H9 (cell line): ENCODE measurements around the gene DPH7. TPM values are rescaled to one million over a fixed set of nuclear protein-coding genes. Genes with fewer than 3 reads are reported as not detected.

Source experiments
- DNase-seq: peaks from one replicate; pipeline ENCODE4 v3.0.0-alpha.2; 2017
- H2AFZ ChIP-seq: one replicate; pipeline ENCODE4 v1.6.1; 2013; ENCODE audit warnings: mild to moderate bottlenecking, low read length, control low read depth, moderate library complexity
- H2AK5ac ChIP-seq: 2 replicates; pipeline ENCODE4 v1.6.1; 2013; ENCODE audit warnings: low read length, control low read depth, mixed read lengths; ENCODE audit not compliant: insufficient read length
- H2BK120ac ChIP-seq: one replicate; pipeline ENCODE4 v1.6.1; 2013; ENCODE audit warnings: low read depth, mild to moderate bottlenecking, low read length, control low read depth, inconsistent platforms; ENCODE audit not compliant: poor library complexity, severe bottlenecking
- H2BK12ac ChIP-seq: 2 replicates; pipeline ENCODE4 v1.6.1; 2013; ENCODE audit warnings: low read length, control low read depth, mixed read lengths, low read depth; ENCODE audit not compliant: insufficient read length
- H2BK15ac ChIP-seq: 2 replicates; pipeline ENCODE4 v1.6.1; 2013; ENCODE audit warnings: low read depth, low read length, control low read depth
- H2BK20ac ChIP-seq: one replicate; pipeline ENCODE4 v1.6.1; 2013; ENCODE audit warnings: low read depth, mild to moderate bottlenecking, low read length, control low read depth, inconsistent platforms; ENCODE audit not compliant: poor library complexity, severe bottlenecking
- H2BK5ac ChIP-seq: 2 replicates; pipeline ENCODE4 v1.6.1; 2013; ENCODE audit warnings: low read length, control low read depth, mixed read lengths; ENCODE audit not compliant: insufficient read length
- H3K14ac ChIP-seq: 2 replicates; pipeline ENCODE4 v1.6.1; 2013; ENCODE audit warnings: low read length, control low read depth; ENCODE audit not compliant: insufficient read depth
- H3K18ac ChIP-seq: 2 replicates; pipeline ENCODE4 v1.6.1; 2013; ENCODE audit warnings: low read depth, mild to moderate bottlenecking, mixed read lengths, low read length, control low read depth; ENCODE audit not compliant: insufficient read length
- H3K23ac ChIP-seq: 2 replicates; pipeline ENCODE4 v1.6.1; 2013; ENCODE audit warnings: low read length, control low read depth, mixed read lengths, low read depth; ENCODE audit not compliant: insufficient read length
- H3K23me2 ChIP-seq: 2 replicates; pipeline ENCODE4 v1.6.1; 2013; ENCODE audit warnings: low read depth, mild to moderate bottlenecking, mixed read lengths, low read length, control low read depth; ENCODE audit not compliant: insufficient read length, poor library complexity, severe bottlenecking
- H3K27ac ChIP-seq: 2 replicates; pipeline ENCODE4 v1.5.1; 2013; ENCODE audit warnings: low read length, control low read depth, mixed read lengths, low read depth; ENCODE audit not compliant: insufficient read length
- H3K27me3 ChIP-seq: 2 replicates; pipeline ENCODE4 v1.6.1; 2013; ENCODE audit warnings: low read length, control low read depth, inconsistent platforms; ENCODE audit not compliant: insufficient read depth
- H3K4ac ChIP-seq: 2 replicates; pipeline ENCODE4 v1.6.1; 2013; ENCODE audit warnings: low read depth, mild to moderate bottlenecking, control low read depth, inconsistent platforms, low read length, moderate library complexity
- H3K4me1 ChIP-seq: 2 replicates; pipeline ENCODE4 v1.6.1; 2013; ENCODE audit warnings: low read length, control low read depth, inconsistent platforms; ENCODE audit not compliant: insufficient read depth
- H3K4me2 ChIP-seq: 2 replicates; pipeline ENCODE4 v1.6.1; 2013; ENCODE audit warnings: low read length, control low read depth, mixed read lengths; ENCODE audit not compliant: insufficient read length, insufficient read depth
- H3K56ac ChIP-seq: 2 replicates; pipeline ENCODE4 v1.6.1; 2013; ENCODE audit warnings: low read depth, mild to moderate bottlenecking, mixed read lengths, low read length, control low read depth; ENCODE audit not compliant: insufficient read length
- H3K79me1 ChIP-seq: 2 replicates; pipeline ENCODE4 v1.6.1; 2013; ENCODE audit warnings: low read depth, mild to moderate bottlenecking, moderate library complexity, low read length, control low read depth, inconsistent platforms; ENCODE audit not compliant: insufficient read depth, poor library complexity, severe bottlenecking
- H3K79me2 ChIP-seq: 2 replicates; pipeline ENCODE4 v1.6.1; 2013; ENCODE audit warnings: low read length, control low read depth, inconsistent platforms; ENCODE audit not compliant: insufficient read depth
- H3K9ac ChIP-seq: 2 replicates; pipeline ENCODE4 v1.6.1; 2013; ENCODE audit warnings: low read length, control low read depth, mixed read lengths; ENCODE audit not compliant: insufficient read length; ENCODE audit errors: extremely low read depth
- H3K9me3 ChIP-seq: one replicate; pipeline ENCODE4 v1.6.1; 2013; ENCODE audit warnings: low read depth, low read length, inconsistent platforms; ENCODE audit not compliant: control insufficient read depth
- H3T11ph ChIP-seq: one replicate; pipeline ENCODE4 v1.6.1; 2013; ENCODE audit warnings: mild to moderate bottlenecking, low read length, control low read depth, inconsistent platforms
- H4K20me1 ChIP-seq: one replicate; pipeline ENCODE4 v1.6.1; 2013; ENCODE audit not compliant: control insufficient read depth, insufficient read length, insufficient read depth
- H4K5ac ChIP-seq: 2 replicates; pipeline ENCODE4 v1.6.1; 2013; ENCODE audit warnings: low read depth, mild to moderate bottlenecking, mixed read lengths, low read length, control low read depth; ENCODE audit not compliant: insufficient read length
- H4K8ac ChIP-seq: replicated peaks from 2 replicates; pipeline ENCODE4 v1.6.1; 2013; ENCODE audit warnings: low read length, control low read depth, mixed read lengths, low read depth; ENCODE audit not compliant: insufficient read length
- H4K91ac ChIP-seq: 2 replicates; pipeline ENCODE4 v1.6.1; 2013; ENCODE audit warnings: low read depth, mild to moderate bottlenecking, moderate library complexity, mixed read lengths, low read length, control low read depth; ENCODE audit not compliant: insufficient read length
- H3K27ac Mint-ChIP-seq, 3 experiments: 2 replicates in 2 of 3; 3 replicates in 1 of 3; pipeline ENCODE4 v1.8.0; 2020 to 2021; ENCODE audit warnings: mixed read lengths in 3 of 3, mild to moderate bottlenecking in 1 of 3, moderate library complexity in 1 of 3
- H3K27me3 Mint-ChIP-seq: 2 replicates; pipeline ENCODE4 v1.8.0; 2021; ENCODE audit warnings: low read depth, mild to moderate bottlenecking, moderate library complexity, mixed read lengths
- H3K36me3 Mint-ChIP-seq, 3 experiments: 2 replicates in 2 of 3; 3 replicates in 1 of 3; pipeline ENCODE4 v1.8.0; 2020 to 2021; ENCODE audit warnings: low read depth in 3 of 3, mixed read lengths in 3 of 3; ENCODE audit not compliant: insufficient read depth in 1 of 3
- H3K4me1 Mint-ChIP-seq, 2 experiments: 2 replicates each; pipeline ENCODE4 v1.8.0; 2020; ENCODE audit warnings: mixed read lengths in 2 of 2
- H3K4me3 Mint-ChIP-seq, 2 experiments: 2 replicates in 1 of 2; 3 replicates in 1 of 2; pipeline ENCODE4 v1.8.0; 2020 to 2021; ENCODE audit warnings: mild to moderate bottlenecking in 2 of 2, mixed read lengths in 2 of 2, moderate library complexity in 1 of 2
- H3K9me3 Mint-ChIP-seq, 2 experiments: 2 replicates in 1 of 2; 3 replicates in 1 of 2; pipeline ENCODE4 v1.8.0; 2020; ENCODE audit warnings: mild to moderate bottlenecking in 2 of 2, mixed read lengths in 2 of 2, moderate library complexity in 1 of 2
- WGBS: extraction: QIAGEN DNeasy Blood & Tissue Kit; methylation state at CpG from one replicate; pipeline ENCODE4 v1.1.7; 2013; ENCODE audit warnings: missing lambda C conversion rate, low lambda C conversion rate, mixed read lengths; ENCODE audit not compliant: insufficient read length; ENCODE audit errors: extremely low coverage; 5-methylcytosine and 5-hydroxymethylcytosine counted together
- total RNA-seq: library from RNA; stranded (reverse); gene quantifications from 2 replicates; pipeline ENCODE4 v1.2.1, GENCODE V29; 2021
- TF ChIP-seq, protein P1 (sequence below): fragments of 200-600 bp; sonication (generic); conservative IDR thresholded peaks from 3 replicates; pipeline ENCODE4 v1.8.0; 2021; ENCODE audit warnings: antibody characterized with exemption, mild to moderate bottlenecking

The DPH7 gene
- total RNA-seq, 1 experiment from 2014 or later = 51.3 TPM

GRCh38 chr9:137547687-137548543, 30.8 kb downstream of the DPH7 start:
- H3K79me2 ChIP-seq = no peaks in the 10 kb centered on the region
- no peaks in the 10 kb centered on the region for H3K79me1 ChIP-seq
- no peak overlapping the region for H3K14ac ChIP-seq
- Mint-ChIP-seq H3K36me3 (peaks cover 14 to 21% (median 20%) of the 10 kb centered on the region in 3 experiments), H3K27me3 (no peaks in the 10 kb centered on the region; the same call in 1 of the 2 replicates), H3K9me3 (peaks cover 20 to 23% of the 10 kb centered on the region in 2 experiments), H3K4me3 (peak overlapping the region in 1 of 2 experiments; percentile 67; a peak in 1 of 5 replicates), H3K4me1 (peaks cover 6 to 7% of the 10 kb centered on the region in 2 experiments; a peak in 3 of 4 replicates), H3K27ac (no peak overlapping the region)
- H3K4me2 ChIP-seq = no peak overlapping the region
- H3T11ph ChIP-seq = no peak overlapping the region
- no peak overlapping the region for H2BK12ac ChIP-seq
- no peak overlapping the region for H2BK20ac ChIP-seq
- no peak overlapping the region for H2BK5ac ChIP-seq
- no peaks in the 10 kb centered on the region for H3K9me3 ChIP-seq
- H3K27me3 ChIP-seq = no peaks in the 10 kb centered on the region
- no peak overlapping the region for H2AK5ac ChIP-seq
- H3K18ac ChIP-seq = no peak overlapping the region
- H4K8ac ChIP-seq = no peak overlapping the region
- TF ChIP-seq, protein P1, sequence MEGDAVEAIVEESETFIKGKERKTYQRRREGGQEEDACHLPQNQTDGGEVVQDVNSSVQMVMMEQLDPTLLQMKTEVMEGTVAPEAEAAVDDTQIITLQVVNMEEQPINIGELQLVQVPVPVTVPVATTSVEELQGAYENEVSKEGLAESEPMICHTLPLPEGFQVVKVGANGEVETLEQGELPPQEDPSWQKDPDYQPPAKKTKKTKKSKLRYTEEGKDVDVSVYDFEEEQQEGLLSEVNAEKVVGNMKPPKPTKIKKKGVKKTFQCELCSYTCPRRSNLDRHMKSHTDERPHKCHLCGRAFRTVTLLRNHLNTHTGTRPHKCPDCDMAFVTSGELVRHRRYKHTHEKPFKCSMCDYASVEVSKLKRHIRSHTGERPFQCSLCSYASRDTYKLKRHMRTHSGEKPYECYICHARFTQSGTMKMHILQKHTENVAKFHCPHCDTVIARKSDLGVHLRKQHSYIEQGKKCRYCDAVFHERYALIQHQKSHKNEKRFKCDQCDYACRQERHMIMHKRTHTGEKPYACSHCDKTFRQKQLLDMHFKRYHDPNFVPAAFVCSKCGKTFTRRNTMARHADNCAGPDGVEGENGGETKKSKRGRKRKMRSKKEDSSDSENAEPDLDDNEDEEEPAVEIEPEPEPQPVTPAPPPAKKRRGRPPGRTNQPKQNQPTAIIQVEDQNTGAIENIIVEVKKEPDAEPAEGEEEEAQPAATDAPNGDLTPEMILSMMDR = no peak
- no CpG with 5 or more reads among the region's 23 CpGs for WGBS
- H2AFZ ChIP-seq = no peak overlapping the region
- DNase-seq = no peak
- no peak overlapping the region for H2BK15ac ChIP-seq
- H4K5ac ChIP-seq = no peak overlapping the region
- H3K56ac ChIP-seq = no peak overlapping the region
- no peak overlapping the region for H3K9ac ChIP-seq
- no peaks in the 10 kb centered on the region for H4K20me1 ChIP-seq
- H3K23ac ChIP-seq = no peak overlapping the region
- peaks cover 10% of the 10 kb centered on the region for H3K23me2 ChIP-seq
- H3K4me1 ChIP-seq = no peaks in the 10 kb centered on the region
- no peak overlapping the region for H3K4ac ChIP-seq
- H4K91ac ChIP-seq = no peak overlapping the region
- no peak overlapping the region for H3K27ac ChIP-seq
- no peak overlapping the region for H2BK120ac ChIP-seq
